ENCODE data around the gene PDZK1IP1. TPM values are rescaled to one million over a fixed set of nuclear protein-coding genes. Genes with fewer than 3 reads are reported as not detected.

The PDZK1IP1 gene
- total and polyA plus RNA-seq, 2 of the 13 experiments (the other 11 are each of a cell fraction or from before 2014, with no cell fraction given): 0.24 to 1.6 TPM

- TF ChIP-seq ZNF652 (CRISPR knock-in tag; IDR thresholded peaks at IDR 0.05; ENCODE audit: borderline replicate concordance, low read depth): peak; percentile 9; the same call in 1 of the 2 replicates
- no peak for TF ChIP-seq PAF1 (CRISPR knock-in tag; IDR thresholded peaks at IDR 0.05)
- no peak for TF ChIP-seq ZNF556 (CRISPR knock-in tag; IDR thresholded peaks at IDR 0.05; ENCODE audit: borderline replicate concordance)
- TF ChIP-seq ELF4 (CRISPR knock-in tag; IDR thresholded peaks at IDR 0.05; ENCODE audit: borderline replicate concordance): no peak
- TF ChIP-seq KAT8 (CRISPR knock-in tag; IDR thresholded peaks at IDR 0.05): peak; percentile 62; the same call in 1 of the 2 replicates
- TF ChIP-seq PRPF4 (IDR thresholded peaks at IDR 0.05; ENCODE audit: low read depth, low read length, poor library complexity, severe bottlenecking): no peak
- no peak for TF ChIP-seq SATB2 (CRISPR knock-in tag; IDR thresholded peaks at IDR 0.05)
- 0 out of 2 replicates have a peak, but pooled peaks have one; percentile 21 for TF ChIP-seq MAZ (IDR thresholded peaks at IDR 0.05; ENCODE audit: borderline replicate concordance, low read depth, low read length)
- peak; percentile 80 for TF ChIP-seq MAZ (CRISPR knock-in tag; IDR thresholded peaks at IDR 0.05; ENCODE audit: low read depth)
- TF ChIP-seq ZFP1 (CRISPR knock-in tag; IDR thresholded peaks at IDR 0.05): no peak
- peak; percentile 25; the same call in 1 of the 2 replicates for TF ChIP-seq RCOR2 (CRISPR knock-in tag; IDR thresholded peaks at IDR 0.05)
- no peak for TF ChIP-seq USF2 (IDR thresholded peaks at IDR 0.05; ENCODE audit: low read depth, low read length)
- TF ChIP-seq USF2 (CRISPR knock-in tag; IDR thresholded peaks at IDR 0.05; ENCODE audit: borderline replicate concordance): no peak
- no peak for TF ChIP-seq ATF1 (CRISPR knock-in tag; IDR thresholded peaks at IDR 0.05)
- TF ChIP-seq, protein P1, sequence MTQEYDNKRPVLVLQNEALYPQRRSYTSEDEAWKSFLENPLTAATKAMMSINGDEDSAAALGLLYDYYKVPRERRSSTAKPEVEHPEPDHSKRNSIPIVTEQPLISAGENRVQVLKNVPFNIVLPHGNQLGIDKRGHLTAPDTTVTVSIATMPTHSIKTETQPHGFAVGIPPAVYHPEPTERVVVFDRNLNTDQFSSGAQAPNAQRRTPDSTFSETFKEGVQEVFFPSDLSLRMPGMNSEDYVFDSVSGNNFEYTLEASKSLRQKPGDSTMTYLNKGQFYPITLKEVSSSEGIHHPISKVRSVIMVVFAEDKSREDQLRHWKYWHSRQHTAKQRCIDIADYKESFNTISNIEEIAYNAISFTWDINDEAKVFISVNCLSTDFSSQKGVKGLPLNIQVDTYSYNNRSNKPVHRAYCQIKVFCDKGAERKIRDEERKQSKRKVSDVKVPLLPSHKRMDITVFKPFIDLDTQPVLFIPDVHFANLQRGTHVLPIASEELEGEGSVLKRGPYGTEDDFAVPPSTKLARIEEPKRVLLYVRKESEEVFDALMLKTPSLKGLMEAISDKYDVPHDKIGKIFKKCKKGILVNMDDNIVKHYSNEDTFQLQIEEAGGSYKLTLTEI (CRISPR knock-in tag; conservative IDR thresholded peaks at IDR 0.05): no peak
- no peak for TF ChIP-seq ZNF75D (CRISPR knock-in tag; IDR thresholded peaks at IDR 0.05; ENCODE audit: borderline replicate concordance)
- TF ChIP-seq ATF4 (CRISPR knock-in tag; IDR thresholded peaks at IDR 0.05): no peak
- no peak for TF ChIP-seq CBX2 (IDR thresholded peaks at IDR 0.05; ENCODE audit: low read depth, low read length)
- no peak for TF ChIP-seq CBX2 (CRISPR knock-in tag; IDR thresholded peaks at IDR 0.05; ENCODE audit: low read depth)
- no peak for TF ChIP-seq ZNF772 (CRISPR knock-in tag; IDR thresholded peaks at IDR 0.05)
- no peak for TF ChIP-seq CREBL2 (CRISPR knock-in tag; IDR thresholded peaks at IDR 0.05; ENCODE audit: borderline replicate concordance)
- TF ChIP-seq SP5 (CRISPR knock-in tag; IDR thresholded peaks at IDR 0.05; ENCODE audit: borderline replicate concordance, low read depth): peak; percentile 53; the same call in 1 of the 2 replicates
- no peak for TF ChIP-seq ZNF816 (CRISPR knock-in tag; IDR thresholded peaks at IDR 0.05; ENCODE audit: borderline replicate concordance)
- no peak for TF ChIP-seq RFXAP (CRISPR knock-in tag; IDR thresholded peaks at IDR 0.05; ENCODE audit: borderline replicate concordance)
These were observed 2.9 kb upstream of the PDZK1IP1 start (continued) for GRCh38 chr1:47192458-47193384.

All from HepG2 (cell line).